Thymus (tissue), 14 donors: Measurements from ENCODE around the gene SCIN. TPM values are rescaled to one million over a fixed set of nuclear protein-coding genes. Genes with fewer than 3 reads are reported as not detected.
"Not testable (repeated sequence)": the region's sequence is repeated elsewhere in the genome, so short reads cannot be mapped to it uniquely, and the experiment has no call there.

Experiments used
- DNase-seq, 9 donors: peaks; one replicate each; pipeline ENCODE4 v3.0.0-alpha.2; 2013; ENCODE audit warnings: low spot score in 9 of 9, low read depth in 6 of 9, missing footprints in 1 of 9
- H3K27ac ChIP-seq, 2 donors: one replicate each; pipeline ENCODE4 v1.5.1; 2013; ENCODE audit warnings: control low read depth in 1 of 2, low read depth in 1 of 2, low read length in 1 of 2, mild to moderate bottlenecking in 1 of 2, moderate library complexity in 1 of 2
- H3K27me3 ChIP-seq, 2 donors: one replicate each; pipeline ENCODE4 v1.5.1; 2013; ENCODE audit warnings: low read length in 1 of 2; ENCODE audit not compliant: control insufficient read depth in 2 of 2, insufficient read depth in 1 of 2
- H3K36me3 ChIP-seq, 2 donors: one replicate each; pipeline ENCODE4 v1.5.1; 2013; ENCODE audit warnings: low read length in 1 of 2, mild to moderate bottlenecking in 1 of 2, moderate library complexity in 1 of 2; ENCODE audit not compliant: control insufficient read depth in 2 of 2, insufficient read depth in 2 of 2
- H3K4me1 ChIP-seq, 2 donors: one replicate each; pipeline ENCODE4 v1.5.1; 2013; ENCODE audit warnings: low read length in 2 of 2; ENCODE audit not compliant: control insufficient read depth in 2 of 2, insufficient read depth in 2 of 2
- H3K4me3 ChIP-seq, 2 donors: one replicate each; pipeline ENCODE4 v1.5.1; 2013; ENCODE audit warnings: low read length in 2 of 2, control low read depth in 1 of 2, mild to moderate bottlenecking in 1 of 2
- H3K9me3 ChIP-seq, 2 donors: one replicate each; pipeline ENCODE4 v1.5.1; 2013; ENCODE audit warnings: low read length in 1 of 2, mild to moderate bottlenecking in 1 of 2; ENCODE audit not compliant: control insufficient read depth in 2 of 2, insufficient read depth in 1 of 2
- WGBS: extraction: QIAGEN DNeasy Blood & Tissue Kit; methylation state at CpG from one replicate; pipeline ENCODE4 v1.1.7; 2013; 5-methylcytosine and 5-hydroxymethylcytosine counted together
- long read RNA-seq, 10 donors: transcript quantifications; one replicate each; lab custom pipeline, GENCODE V29; 2026
- polyA plus RNA-seq: library from polyadenylated mRNA; stranded (reverse); fragments of 200-250 nt; gene quantifications from one replicate; pipeline ENCODE4 v1.2.3, GENCODE V29; 2013
- total RNA-seq: library from RNA; stranded (reverse); fragments of 120-200 nt; gene quantifications from one replicate; pipeline ENCODE4 v1.2.4, GENCODE V29; 2013
- donor health status: healthy.

Gene SCIN
- total RNA-seq (0.33 TPM), polyA plus RNA-seq (0.37 TPM)
- long read RNA-seq, donor 1: 0 reads
- long read RNA-seq, donor 2: 0 reads
- long read RNA-seq, donor 3: 0 reads
- long read RNA-seq, donor 4: 0 reads
- long read RNA-seq, donor 5, full-length matches to known transcripts: 4 of 4 reads
- long read RNA-seq, donor 5, partial matches to known transcripts: 0 of 4 reads
- long read RNA-seq, donor 5, other reads (novel, unspliced or antisense): 0 of 4 reads
- long read RNA-seq, donor 6: 0 reads
- long read RNA-seq, donor 7: 0 reads
- long read RNA-seq, donor 8: 0 reads
- long read RNA-seq, donor 9: 0 reads
- long read RNA-seq, donor 10: 0 reads

GRCh38 chr7:12570534-12571461 is at the start of gene SCIN:
TSS of gene SCIN (plus strand) at chr7:12570720. CDS start at chr7:12570787, 67 bp downstream.
- 6% methylated on average over 74 of the region's 74 CpGs for WGBS
- peak in 2 of 9 donors; percentile 8 to 34 for DNase-seq
- H3K27ac ChIP-seq: no peak within 1 kb of the TSS

GRCh38 chr7:12524794-12525386 is 45.6 kb upstream of the SCIN start:
- Histone ChIP-seq H3K27me3 (no peaks in the 10 kb centered on the region), H3K9me3 (no peaks in the 10 kb centered on the region), H3K36me3 (no peaks in the 10 kb centered on the region), H3K4me1 (no peaks in the 10 kb centered on the region), H3K27ac (no peak overlapping the region), H3K4me3 (no peak overlapping the region)
- peak in 8 of 9 donors; percentile 5 to 58 (median 20) for DNase-seq
- 39% methylated on average over 5 of the region's 5 CpGs for WGBS

More at GRCh38 chr7:12570534-12571461, at the start of gene SCIN:
- H3K4me3 ChIP-seq: peak within 1 kb of the TSS in 1 of 2 donors; percentile 15
- peaks cover 0 to 15% of the 10 kb centered on the region in 2 donors for H3K4me1 ChIP-seq
- H3K9me3 ChIP-seq: no peaks in the 10 kb centered on the region
- H3K36me3 ChIP-seq: no peaks in the 10 kb centered on the region
- peaks cover 23 to 33% of the 10 kb centered on the region in 2 donors for H3K27me3 ChIP-seq

GRCh38 chr7:12526693-12527092 is 43.8 kb upstream of the SCIN start:
- H3K9me3 ChIP-seq, H3K27me3 ChIP-seq, H3K27ac ChIP-seq, H3K36me3 ChIP-seq, DNase-seq, H3K4me3 ChIP-seq, H3K4me1 ChIP-seq: not testable (repeated sequence)
- WGBS: 86% methylated on average over 2 of the region's 2 CpGs

- H3K27me3 ChIP-seq, DNase-seq, H3K4me3 ChIP-seq, H3K4me1 ChIP-seq, H3K27ac ChIP-seq, H3K36me3 ChIP-seq, H3K9me3 ChIP-seq: not testable (repeated sequence)
- 86% methylated on average over 1 of the region's 1 CpG for WGBS
These were observed 42.9 kb upstream of the SCIN start for GRCh38 chr7:12527670-12528069.

GRCh38 chr7:12529971-12530710 is 40.4 kb upstream of the SCIN start:
- Histone ChIP-seq H3K36me3 (no peaks in the 10 kb centered on the region), H3K4me1 (no peaks in the 10 kb centered on the region), H3K9me3 (no peaks in the 10 kb centered on the region), H3K4me3 (no peak overlapping the region), H3K27ac (no peak overlapping the region), H3K27me3 (no peaks in the 10 kb centered on the region)
- no peak for DNase-seq
- 95% methylated on average over 8 of the region's 8 CpGs for WGBS

GRCh38 chr7:12531784-12532183 is 38.7 kb upstream of the SCIN start:
- Histone ChIP-seq H3K4me1 (no peaks in the 10 kb centered on the region), H3K27ac (no peak overlapping the region), H3K4me3 (no peak overlapping the region), H3K9me3 (peaks cover 0 to 9% of the 10 kb centered on the region in 2 donors), H3K27me3 (no peaks in the 10 kb centered on the region), H3K36me3 (no peaks in the 10 kb centered on the region)
- no peak for DNase-seq
- WGBS: 97% methylated on average over 4 of the region's 4 CpGs

DNA sequence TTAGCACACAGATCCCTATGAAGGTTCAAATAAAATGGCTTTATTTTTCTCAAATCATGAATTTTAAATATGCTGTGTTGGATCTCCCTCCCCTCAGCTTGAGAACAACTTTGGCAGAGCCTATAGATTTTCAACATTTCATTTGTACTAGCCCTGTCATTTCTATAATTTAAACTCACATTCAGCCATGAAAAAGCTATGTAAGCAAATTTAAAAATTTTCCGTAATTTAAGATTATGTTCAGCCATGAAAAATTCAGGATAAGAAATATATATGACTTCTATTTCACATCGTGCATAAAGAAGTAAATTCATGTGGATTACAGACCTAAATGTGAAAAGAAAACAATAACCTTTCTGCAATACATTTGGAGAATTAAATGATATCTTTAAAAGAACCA is 36.5 kb upstream of the SCIN start:
- WGBS: 72% methylated on average over 2 of the region's 2 CpGs
- DNase-seq: no peak

GRCh38 chr7:12539681-12540080 is 30.8 kb upstream of the SCIN start:
- Histone ChIP-seq H3K36me3 (no peaks in the 10 kb centered on the region), H3K4me3 (no peak overlapping the region), H3K27ac (no peak overlapping the region), H3K27me3 (no peaks in the 10 kb centered on the region), H3K4me1 (no peaks in the 10 kb centered on the region), H3K9me3 (peaks cover 0 to 9% of the 10 kb centered on the region in 2 donors)
- DNase-seq: no peak

More for the DNA sequence above, 36.5 kb upstream of the SCIN start:
- H3K4me3 ChIP-seq: no peak overlapping the region
- H3K36me3 ChIP-seq: no peaks in the 10 kb centered on the region
- H3K4me1 ChIP-seq: no peaks in the 10 kb centered on the region
- peaks cover 0 to 9% of the 10 kb centered on the region in 2 donors for H3K9me3 ChIP-seq
- no peak overlapping the region for H3K27ac ChIP-seq
- H3K27me3 ChIP-seq: no peaks in the 10 kb centered on the region
